ENCODE measurements around the gene ATP6V1F.
A peak's percentile ranks its signal among the peaks of the same experiment; 100 is the strongest.

Gene ATP6V1F

GRCh38 chr7:128883622-128884448 lies 21.2 kb downstream of the ATP6V1F start:
- TF ChIP-seq SUZ12 (IDR thresholded peaks at IDR 0.05; ENCODE audit: extremely low read depth, insufficient read depth, insufficient read length) = no peak
- DNase-seq (ENCODE audit: low read depth, low spot score) = peak; percentile 78
- Histone ChIP-seq H3K9ac (ENCODE audit: insufficient read length, low read depth) (no peak overlapping the region), H3K4me1 (ENCODE audit: insufficient read depth, insufficient read length) (peaks cover 27% of the 10 kb centered on the region), H3K4me3 (ENCODE audit: insufficient read length, low read depth) (no peak overlapping the region), H3K9me3 (ENCODE audit: insufficient read depth, low read length) (no peaks in the 10 kb centered on the region), H3K36me3 (ENCODE audit: insufficient read depth, insufficient read length, low read length) (no peaks in the 10 kb centered on the region), H3K27me3 (ENCODE audit: insufficient read depth, insufficient read length) (no peaks in the 10 kb centered on the region)

- H3K27me3 ChIP-seq (ENCODE audit: insufficient read depth, insufficient read length) = no peaks in the 10 kb centered on the region
Measured at GRCh38 chr7:128884561-128885369, 22.1 kb downstream of the ATP6V1F start.

DNA sequence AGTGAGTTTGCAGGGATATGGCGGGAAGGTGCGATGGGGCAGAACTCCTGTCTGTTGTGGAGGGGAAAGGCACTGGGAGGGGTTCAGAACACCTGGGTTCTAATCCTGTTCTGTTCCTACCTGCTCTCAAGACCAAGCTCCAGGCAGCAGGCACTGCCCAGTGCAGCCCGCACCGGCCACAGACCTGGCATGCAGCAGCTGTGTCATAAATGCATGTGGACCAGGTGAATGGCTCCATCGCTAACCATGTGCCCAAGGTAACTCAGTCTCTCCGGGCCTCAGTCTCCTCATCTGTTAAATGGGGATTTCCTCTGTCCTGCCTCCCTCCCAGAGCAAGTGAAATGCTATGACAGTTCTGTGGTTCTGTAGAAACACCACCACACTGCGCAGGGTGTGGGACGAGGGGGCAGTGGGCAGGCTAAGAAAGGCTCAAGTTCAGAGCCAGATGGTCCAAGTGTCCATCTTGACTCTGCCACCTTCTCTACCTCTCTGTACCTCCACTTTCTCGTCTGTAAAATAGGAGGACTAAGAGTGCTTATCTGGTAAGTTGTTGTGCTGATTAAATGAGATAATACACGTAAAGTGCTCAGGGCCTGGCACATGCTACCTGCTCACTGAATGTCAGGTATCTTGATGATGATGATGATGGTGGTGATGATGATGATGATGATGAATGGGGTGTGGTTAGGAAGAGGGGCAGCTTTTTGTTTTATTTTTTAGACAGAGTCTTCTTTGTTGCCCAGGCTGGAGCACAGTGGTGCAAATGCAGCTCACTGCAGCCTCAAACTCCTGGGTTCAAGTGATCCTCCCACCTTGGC lies 22.9 kb downstream of the ATP6V1F start:
- peaks cover 21% of the 10 kb centered on the region for H3K4me1 ChIP-seq (ENCODE audit: insufficient read depth, insufficient read length)
- no peaks in the 10 kb centered on the region for H3K9me3 ChIP-seq (ENCODE audit: insufficient read depth, low read length)
- no peak for DNase-seq (ENCODE audit: low read depth, low spot score)
- TF ChIP-seq ZNF274 (IDR thresholded peaks at IDR 0.05; ENCODE audit: low read depth, low read length) = no peak
- H3K36me3 ChIP-seq (ENCODE audit: insufficient read depth, insufficient read length, low read length) = no peaks in the 10 kb centered on the region
- H3K4me3 ChIP-seq (ENCODE audit: insufficient read length, low read depth) = no peak overlapping the region
- no peaks in the 10 kb centered on the region for H3K27me3 ChIP-seq (ENCODE audit: insufficient read depth, insufficient read length)
- no peak overlapping the region for H3K9ac ChIP-seq (ENCODE audit: insufficient read length, low read depth)

More at GRCh38 chr7:128884561-128885369, 22.1 kb downstream of the ATP6V1F start:
- no peak for DNase-seq (ENCODE audit: low read depth, low spot score)
- TF ChIP-seq ZNF274 (IDR thresholded peaks at IDR 0.05; ENCODE audit: low read depth, low read length) (no peak), SUZ12 (IDR thresholded peaks at IDR 0.05; ENCODE audit: extremely low read depth, insufficient read depth, insufficient read length) (no peak), YY1 (IDR thresholded peaks at IDR 0.05; ENCODE audit: insufficient read depth, insufficient read length) (no peak)
- H3K9me3 ChIP-seq (ENCODE audit: insufficient read depth, low read length) = no peaks in the 10 kb centered on the region
- peaks cover 23% of the 10 kb centered on the region for H3K4me1 ChIP-seq (ENCODE audit: insufficient read depth, insufficient read length)
- H3K36me3 ChIP-seq (ENCODE audit: insufficient read depth, insufficient read length, low read length) = no peaks in the 10 kb centered on the region
- no peak overlapping the region for H3K4me3 ChIP-seq (ENCODE audit: insufficient read length, low read depth)
- no peak overlapping the region for H3K9ac ChIP-seq (ENCODE audit: insufficient read length, low read depth)

DNA sequence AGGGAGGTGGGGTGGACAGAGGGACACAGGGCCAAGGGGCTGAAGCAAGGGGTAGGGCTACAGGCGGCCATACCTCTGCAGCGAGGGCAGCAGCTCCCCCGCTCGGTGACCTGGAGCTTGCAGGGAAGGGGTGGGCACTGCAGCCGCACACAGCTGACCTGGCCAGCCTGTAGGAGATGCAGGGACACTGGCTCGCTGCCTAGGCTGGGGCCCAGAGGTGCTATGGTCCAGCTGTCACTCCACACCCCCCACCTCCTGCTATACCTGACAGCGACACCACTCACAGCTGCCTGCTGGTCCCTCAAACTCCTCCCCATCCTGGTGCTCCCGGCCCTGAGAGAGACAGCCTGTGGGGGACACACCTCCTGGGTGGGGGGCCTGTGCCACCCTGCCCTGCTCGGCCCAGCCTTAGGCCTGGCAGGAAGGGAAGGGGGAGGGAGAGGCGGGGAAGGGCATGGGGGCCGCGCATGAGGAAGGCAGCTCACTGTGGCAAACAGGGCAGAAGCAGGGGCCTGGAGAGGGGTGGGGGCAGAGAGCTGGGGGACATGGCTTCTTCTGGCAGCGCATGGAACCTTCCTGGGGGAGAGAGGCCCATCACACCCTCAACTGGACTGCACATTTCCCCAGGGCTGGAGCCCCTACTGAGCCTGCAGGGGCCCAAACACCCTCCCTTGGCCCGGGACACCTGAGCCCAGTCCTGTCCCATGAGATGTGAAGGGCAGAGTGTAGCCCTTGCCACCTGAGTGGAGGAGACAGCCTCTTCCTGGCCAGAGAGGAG lies 23.9 kb downstream of the ATP6V1F start:
- Histone ChIP-seq H3K4me1 (ENCODE audit: insufficient read depth, insufficient read length) (peaks cover 21% of the 10 kb centered on the region), H3K36me3 (ENCODE audit: insufficient read depth, insufficient read length, low read length) (no peaks in the 10 kb centered on the region), H3K9me3 (ENCODE audit: insufficient read depth, low read length) (no peaks in the 10 kb centered on the region), H3K4me3 (ENCODE audit: insufficient read length, low read depth) (no peak overlapping the region), H3K27me3 (ENCODE audit: insufficient read depth, insufficient read length) (no peaks in the 10 kb centered on the region), H3K9ac (ENCODE audit: insufficient read length, low read depth) (no peak overlapping the region)
- DNase-seq (ENCODE audit: low read depth, low spot score) = no peak
- TF ChIP-seq YY1 (IDR thresholded peaks at IDR 0.05; ENCODE audit: insufficient read depth, insufficient read length) = no peak
- TF ChIP-seq ZNF274 (IDR thresholded peaks at IDR 0.05; ENCODE audit: low read depth, low read length) = no peak

- H3K4me3 ChIP-seq (ENCODE audit: insufficient read length, low read depth) = no peak overlapping the region
- no peak overlapping the region for H3K9ac ChIP-seq (ENCODE audit: insufficient read length, low read depth)
- no peak for DNase-seq (ENCODE audit: low read depth, low spot score)
- no peaks in the 10 kb centered on the region for H3K9me3 ChIP-seq (ENCODE audit: insufficient read depth, low read length)
- H3K4me1 ChIP-seq (ENCODE audit: insufficient read depth, insufficient read length) = peaks cover 21% of the 10 kb centered on the region
- no peaks in the 10 kb centered on the region for H3K27me3 ChIP-seq (ENCODE audit: insufficient read depth, insufficient read length)
- no peak for TF ChIP-seq SUZ12 (IDR thresholded peaks at IDR 0.05; ENCODE audit: extremely low read depth, insufficient read depth, insufficient read length)
- no peak for TF ChIP-seq ZNF274 (IDR thresholded peaks at IDR 0.05; ENCODE audit: low read depth, low read length)
- TF ChIP-seq YY1 (IDR thresholded peaks at IDR 0.05; ENCODE audit: insufficient read depth, insufficient read length) = no peak
- peaks cover under 1% of the 10 kb centered on the region for H3K36me3 ChIP-seq (ENCODE audit: insufficient read depth, insufficient read length, low read length)
Measured at GRCh38 chr7:128887169-128888038, 24.7 kb downstream of the ATP6V1F start.
